ENCODE results near the gene SLC25A21. TPM values are rescaled to one million over a fixed set of nuclear protein-coding genes. Genes with fewer than 3 reads are reported as not detected.
A peak's percentile ranks its signal among the peaks of the same experiment; 100 is the strongest.
"Not testable (repeated sequence)": the region's sequence is repeated elsewhere in the genome, so short reads cannot be mapped to it uniquely, and the experiment has no call there.

SLC25A21 gene
- 0.69 and 0.89 TPM in 2 replicates for total RNA-seq

GRCh38 chr14:37172024-37172869, at the start of gene SLC25A21:
SLC25A21 (minus strand) TSS chr14:37172606.
- peak; percentile 63 for DNase-seq (ENCODE audit: low read depth)

DNA sequence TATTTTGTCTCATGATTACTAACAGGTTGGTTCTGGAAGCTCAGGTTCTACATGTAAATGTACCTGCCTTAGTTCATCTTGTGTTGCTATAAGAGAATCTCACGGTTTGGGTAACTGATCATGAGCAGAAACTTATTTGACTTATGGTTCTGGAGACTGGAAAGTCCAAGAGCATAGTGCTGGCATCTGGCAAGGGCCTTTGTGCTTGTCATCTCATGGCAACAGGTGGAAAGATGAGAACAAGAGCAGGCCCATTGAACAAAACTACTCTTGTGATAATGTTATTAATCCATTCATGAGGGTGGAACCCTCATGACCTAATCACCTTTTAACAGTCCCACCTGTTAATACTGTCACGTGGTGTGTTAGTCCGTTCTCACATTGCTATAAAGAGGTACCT, 48.7 kb upstream of the SLC25A21 start:
- DNase-seq (ENCODE audit: low read depth), result no peak

DNA sequence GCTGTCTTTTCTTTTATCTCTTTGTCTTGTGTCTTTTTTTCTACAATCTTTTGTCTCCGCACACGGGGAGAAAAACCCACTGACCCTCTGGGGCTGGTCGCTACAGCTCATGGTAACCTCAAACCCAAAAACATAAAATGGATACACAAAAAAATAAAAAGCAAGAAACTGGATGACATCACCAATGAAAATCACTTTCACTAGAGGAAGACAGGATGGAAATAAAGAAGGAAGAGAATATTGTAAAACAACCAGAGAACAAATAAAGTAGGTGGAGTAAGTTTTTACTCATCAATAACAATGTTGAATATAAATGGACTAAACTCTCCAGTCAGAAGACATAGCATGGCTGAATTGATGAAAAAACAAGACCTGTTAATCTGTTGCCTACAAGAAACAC, 42.9 kb upstream of the SLC25A21 start:
- DNase-seq (ENCODE audit: low read depth), result no peak

- DNase-seq (ENCODE audit: low read depth), result no peak
These were observed 40.6 kb upstream of the SLC25A21 start for GRCh38 chr14:37213016-37213415.

DNA sequence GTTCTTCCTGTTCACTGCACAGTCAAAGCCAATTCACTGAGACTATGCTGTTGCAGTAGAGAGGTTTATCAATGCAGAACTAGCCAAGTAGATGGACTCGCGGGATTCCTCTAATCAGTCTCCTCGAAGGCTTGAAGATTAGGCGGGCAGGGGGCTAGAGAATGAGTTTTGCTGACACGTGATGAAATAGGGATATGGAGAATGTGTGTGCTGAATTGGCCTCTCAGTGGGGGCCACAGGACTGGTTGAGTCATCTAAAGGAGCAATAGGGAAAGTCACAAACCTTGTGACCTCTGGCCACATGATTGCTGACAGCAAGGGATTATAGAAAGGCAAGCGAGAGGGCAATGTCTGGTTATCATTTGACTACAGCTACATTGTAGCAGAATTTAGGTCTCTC, 38.0 kb upstream of the SLC25A21 start:
- no peak for DNase-seq (ENCODE audit: low read depth)

DNA sequence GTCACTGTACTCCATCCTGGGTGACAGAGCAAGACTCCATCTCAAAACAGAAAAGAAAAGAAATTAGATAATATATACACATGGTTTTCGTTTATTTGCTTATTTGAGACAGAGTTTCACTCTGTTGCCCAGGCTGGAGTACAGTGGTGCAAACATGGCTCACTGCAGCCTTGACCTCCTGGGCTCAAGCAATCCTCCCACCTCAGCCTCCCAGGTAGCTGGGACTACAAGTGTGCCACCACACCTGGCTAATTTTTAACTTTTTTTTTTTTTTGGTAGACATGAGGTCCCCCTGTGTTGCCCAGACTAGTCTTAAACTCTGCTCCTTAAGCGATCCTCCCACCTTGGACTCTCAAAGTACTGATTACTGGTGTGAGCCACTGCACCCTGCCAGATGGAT, 37.2 kb upstream of the SLC25A21 start:
- DNase-seq (ENCODE audit: low read depth), result not testable (repeated sequence)

DNA sequence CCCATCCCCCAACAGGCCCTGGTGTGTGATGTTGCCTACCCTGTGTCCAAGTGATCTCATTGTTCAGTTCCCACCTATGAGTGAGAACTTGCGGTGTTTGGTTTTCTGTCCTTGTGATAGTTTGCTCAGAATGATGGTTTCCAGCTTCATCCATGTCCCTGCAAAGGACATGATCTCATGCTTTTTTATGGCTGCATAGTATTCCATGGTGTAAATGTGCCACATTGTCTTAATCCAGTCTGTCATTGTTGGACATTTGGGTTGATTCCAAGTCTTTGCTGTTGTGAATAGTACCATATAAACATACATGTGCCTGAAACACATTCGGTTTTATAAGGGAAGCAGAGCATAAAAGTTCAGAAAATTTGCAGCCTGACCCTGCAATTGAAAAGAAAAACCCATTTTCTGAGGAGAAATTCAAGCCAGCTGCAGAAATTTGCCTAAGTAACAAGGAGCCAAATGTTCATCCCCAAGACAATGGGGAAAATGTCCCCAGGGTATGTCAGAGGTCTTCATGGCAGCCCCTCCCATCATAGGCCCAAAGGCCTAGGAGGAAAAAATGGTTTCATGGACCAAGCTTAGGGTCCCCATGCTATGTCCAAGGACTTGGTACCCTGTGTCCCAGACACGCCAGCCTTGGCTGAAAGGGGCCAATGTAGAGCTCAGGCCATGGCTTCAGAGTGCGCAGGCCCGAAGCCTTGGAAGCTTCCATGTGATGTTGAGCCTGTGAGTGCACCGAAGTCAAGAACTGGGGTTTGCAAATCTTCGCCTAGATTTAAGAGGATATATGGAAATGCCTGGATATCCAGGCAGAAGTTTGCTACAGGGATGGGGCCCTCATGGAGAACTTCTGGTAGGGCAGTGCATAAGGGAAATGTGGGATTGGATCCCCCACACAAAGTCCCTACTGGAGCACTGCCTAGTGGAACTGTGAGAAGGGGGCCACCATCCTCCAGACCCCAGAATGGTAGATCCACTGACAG, 33.5 kb upstream of the SLC25A21 start:
- not testable (repeated sequence) for DNase-seq (ENCODE audit: low read depth)

DNA sequence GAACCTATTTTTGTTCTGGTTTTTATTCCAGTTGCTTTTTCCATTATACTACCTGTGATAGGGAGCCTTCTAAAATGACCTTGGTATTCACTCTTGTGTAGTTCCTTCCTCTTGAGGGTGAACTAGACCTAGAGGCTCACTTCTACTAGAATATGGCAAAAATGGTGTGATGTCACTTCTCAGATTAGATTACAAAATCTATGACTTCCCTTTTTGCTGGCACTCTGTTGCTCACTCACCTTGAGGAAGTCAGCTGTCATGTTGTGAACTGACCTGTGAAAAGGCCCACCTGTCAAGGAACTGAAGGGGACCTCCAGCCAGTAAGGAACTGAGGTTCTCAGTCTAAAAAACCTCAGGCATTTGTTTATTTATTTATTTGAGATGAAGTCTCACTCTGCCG, 31.0 kb upstream of the SLC25A21 start:
- no peak for DNase-seq (ENCODE audit: low read depth)

GRCh38 chr14:37202812-37203211, 30.4 kb upstream of the SLC25A21 start:
- no peak for DNase-seq (ENCODE audit: low read depth)

GRCh38 chr14:37202265-37202664, 29.9 kb upstream of the SLC25A21 start:
- peak; percentile 6 for DNase-seq (ENCODE audit: low read depth)

DNA sequence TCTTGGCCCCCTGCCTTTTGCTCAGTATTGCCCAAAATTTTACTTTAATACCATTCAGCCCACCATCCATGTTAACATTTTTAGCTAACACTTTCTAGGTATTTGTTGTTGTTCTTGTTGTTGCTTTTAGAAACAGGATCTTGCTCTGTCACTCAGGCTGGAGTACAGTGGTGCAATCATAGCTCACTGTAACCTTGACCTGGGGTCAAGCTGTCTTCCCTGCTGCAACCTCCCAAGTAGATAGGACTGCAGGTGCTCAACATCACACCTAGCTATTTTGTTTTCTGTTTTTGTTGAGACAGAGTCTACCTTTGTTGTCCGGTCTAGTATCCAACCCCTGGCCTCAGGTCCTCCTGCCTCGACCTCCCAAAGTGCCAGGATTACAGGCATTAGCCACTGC, 29.3 kb upstream of the SLC25A21 start:
- no peak for DNase-seq (ENCODE audit: low read depth)

DNA sequence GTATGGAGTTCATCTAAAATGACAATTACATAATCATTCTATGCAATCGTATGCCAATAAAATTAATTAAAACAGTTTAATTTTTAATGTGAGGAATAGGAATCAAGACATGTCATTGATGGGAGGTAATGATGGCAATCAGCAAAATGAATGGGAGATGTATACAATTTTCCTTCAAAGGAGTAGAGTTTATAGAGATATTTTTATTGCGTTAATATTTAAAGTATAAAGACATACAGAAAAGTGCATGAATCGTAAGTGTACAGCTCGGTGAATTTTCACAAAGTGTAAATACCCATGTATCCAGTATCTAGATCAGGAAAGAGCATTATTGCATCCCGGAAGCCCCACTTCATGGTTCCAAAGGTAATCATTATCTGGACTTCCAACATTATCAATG, 26.5 kb upstream of the SLC25A21 start:
- DNase-seq (ENCODE audit: low read depth), result no peak

DNA sequence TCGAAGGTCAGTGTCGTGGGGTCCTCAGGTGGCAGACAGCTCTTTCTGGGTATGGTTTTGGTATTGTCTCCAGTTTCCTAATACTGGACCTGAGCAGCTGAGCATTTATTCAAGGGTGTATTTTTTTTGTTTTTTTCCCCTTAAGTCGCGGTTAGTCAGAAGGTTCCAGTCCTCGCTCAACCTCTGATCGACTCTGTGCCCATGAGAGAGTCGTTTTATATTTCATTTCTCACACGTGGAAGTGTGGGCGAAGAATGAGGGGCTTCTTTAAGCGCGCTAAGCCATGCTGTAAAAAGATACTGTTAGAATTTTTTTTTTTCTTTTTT, 25.8 kb upstream of the SLC25A21 start:
- peak; percentile 30 for DNase-seq (ENCODE audit: low read depth)

- DNase-seq (ENCODE audit: low read depth), result peak; percentile 68
These were observed 25.2 kb upstream of the SLC25A21 start, which contains the start of gene MIPOL1 for GRCh38 chr14:37197421-37198272. MIPOL1 (plus strand) TSS chr14:37197937; CDS start chr14:37247889, 49,952 bp downstream.

DNA sequence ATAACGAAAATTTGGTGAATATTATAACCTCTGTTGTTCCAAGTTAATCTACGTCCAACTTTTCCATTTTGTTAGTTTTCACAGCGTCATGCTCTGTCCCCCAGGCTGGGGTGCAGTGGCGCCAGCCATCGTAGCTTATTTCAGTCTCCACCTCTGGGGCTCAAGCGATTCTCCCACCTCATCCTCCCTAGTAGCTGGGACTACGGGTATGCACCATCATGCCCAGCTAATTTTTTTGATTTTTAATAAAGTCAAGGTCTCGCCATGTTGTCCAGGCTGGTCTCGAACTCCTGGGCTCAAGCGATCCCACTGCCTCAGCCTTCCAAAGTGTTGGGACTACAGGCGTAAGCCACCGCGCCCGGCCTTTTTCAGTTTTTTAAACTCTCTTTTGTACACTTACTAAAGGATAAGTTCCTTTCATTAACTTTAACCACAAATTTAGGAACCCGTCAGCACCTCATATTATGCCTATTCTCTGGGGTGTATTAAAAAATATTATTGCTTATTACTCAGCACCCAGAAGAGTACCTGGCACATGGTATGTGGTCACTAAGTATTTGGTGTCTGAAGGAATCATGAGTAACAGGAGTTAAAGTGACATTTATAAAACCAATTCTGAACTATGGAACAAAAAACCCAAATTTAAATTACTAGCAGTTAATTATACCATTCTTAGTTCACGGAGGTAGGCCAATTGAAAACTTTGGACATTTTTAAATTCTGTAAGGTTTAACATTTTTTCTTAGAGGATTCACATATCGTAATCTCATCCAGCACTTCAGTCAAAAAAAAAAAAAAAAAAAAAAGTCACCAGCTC, 24.4 kb upstream of the SLC25A21 start:
- no peak for DNase-seq (ENCODE audit: low read depth)

DNA sequence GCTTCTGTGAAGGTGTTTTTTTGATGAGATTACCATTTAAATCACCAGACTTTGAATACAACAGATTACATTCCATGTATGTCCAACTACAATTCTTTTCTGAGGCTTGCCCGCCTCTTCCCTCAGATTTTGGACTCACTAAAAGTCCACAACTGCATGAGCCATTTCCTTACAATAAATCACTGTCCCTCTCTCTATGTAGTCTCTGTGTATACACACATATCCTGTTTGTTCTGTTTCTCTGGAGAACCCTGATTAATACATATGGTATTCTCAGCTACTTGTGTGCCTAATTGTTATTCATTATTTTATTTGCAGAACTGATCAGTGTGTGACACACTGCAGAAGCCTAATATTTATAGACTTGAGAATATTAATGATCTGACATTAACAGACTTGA, 22.9 kb upstream of the SLC25A21 start:
- peak; percentile 47 for DNase-seq (ENCODE audit: low read depth)

DNA sequence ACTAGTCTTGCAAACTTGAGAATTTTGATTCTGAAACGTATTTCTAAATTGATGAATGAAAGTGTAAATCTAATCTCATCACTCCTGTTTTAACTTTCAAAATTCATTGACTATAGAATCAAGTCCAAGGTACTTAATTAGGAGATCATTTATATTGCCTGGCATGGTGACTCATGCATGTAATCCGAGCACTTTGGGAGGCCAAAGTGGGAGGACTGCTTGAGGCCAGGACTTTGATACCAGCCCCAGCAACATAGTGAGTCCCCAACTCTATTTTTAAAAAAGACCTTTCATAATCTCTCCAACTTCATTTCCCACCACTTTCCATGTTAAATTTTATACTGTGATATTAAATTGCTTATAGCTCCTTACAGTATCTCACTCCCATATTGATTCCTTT, 22.3 kb upstream of the SLC25A21 start:
- DNase-seq (ENCODE audit: low read depth), result no peak

GRCh38 chr14:37189733-37190132, 17.3 kb upstream of the SLC25A21 start:
- DNase-seq (ENCODE audit: low read depth), result not testable (repeated sequence)

- not testable (repeated sequence) for DNase-seq (ENCODE audit: low read depth)
These were observed 15.6 kb upstream of the SLC25A21 start for GRCh38 chr14:37187840-37188577.

- DNase-seq (ENCODE audit: low read depth), result no peak
These were observed 14.9 kb upstream of the SLC25A21 start for GRCh38 chr14:37187294-37187693.
